HG03066 (cell line): ENCODE results near the gene SEC14L6.

Experiments
- ATAC-seq: cut with Tn5 transposase; IDR thresholded peaks from one replicate; pipeline ENCODE4 v1.9.1; 2021; ENCODE audit warnings: low read depth; ENCODE audit not compliant: unreplicated experiment

The SEC14L6 gene

DNA sequence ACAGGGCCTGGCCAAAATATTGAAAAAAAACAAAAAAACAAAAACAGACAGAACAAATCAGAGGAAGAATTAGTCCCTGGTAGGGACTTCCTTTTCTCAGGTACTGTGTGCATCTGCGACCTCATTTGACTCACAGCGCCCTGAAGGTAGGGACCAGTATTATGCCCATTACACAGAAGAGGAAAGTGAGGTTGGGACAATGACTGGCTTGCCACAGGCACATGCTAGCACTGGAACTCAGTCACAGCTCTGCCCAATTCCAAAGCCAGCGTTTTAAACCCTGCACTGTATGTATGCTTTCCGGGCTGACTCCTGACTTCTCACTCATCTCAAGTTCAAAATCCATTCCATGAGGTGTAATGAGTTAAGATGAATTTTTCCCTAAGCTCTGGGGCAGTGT is 44.4 kb downstream of the SEC14L6 start:
- no peak for ATAC-seq

- ATAC-seq: no peak
These were observed 45.9 kb downstream of the SEC14L6 start for GRCh38 chr22:30500628-30501027.

DNA sequence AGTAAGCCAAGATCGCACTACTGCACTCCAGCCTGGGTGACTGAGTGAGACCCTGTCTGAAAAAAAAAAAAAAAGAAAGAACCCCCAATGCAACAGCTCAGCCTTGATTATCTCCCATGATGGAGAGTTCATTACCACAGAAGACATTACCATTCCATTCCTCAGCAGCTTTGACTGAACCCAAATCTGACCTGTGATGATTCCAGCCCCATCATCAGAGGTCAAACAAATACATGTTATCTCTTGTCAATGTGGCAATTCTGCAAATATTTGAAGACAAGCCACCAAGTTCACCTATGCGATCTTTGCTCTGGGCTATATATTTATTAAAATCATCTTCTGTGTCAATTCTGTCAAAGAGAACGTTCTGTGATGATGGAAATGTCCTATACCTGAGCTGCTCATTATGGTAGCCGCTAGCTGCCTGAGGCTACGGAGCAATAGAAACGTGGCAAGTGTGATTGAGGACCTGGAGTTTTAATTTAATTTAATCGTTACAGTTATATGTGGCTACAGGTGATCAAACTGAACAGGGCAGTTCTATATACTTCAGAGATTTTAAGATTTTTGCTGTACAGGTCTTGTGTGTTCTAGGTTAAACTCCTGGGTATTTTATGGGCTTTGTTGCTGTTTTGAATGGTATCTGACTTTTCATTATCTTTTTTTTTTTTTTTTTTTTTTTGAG is 48.9 kb downstream of the SEC14L6 start:
- no peak for ATAC-seq

GRCh38 chr22:30495041-30495784 is 51.3 kb downstream of the SEC14L6 start:
- ATAC-seq: no peak

DNA sequence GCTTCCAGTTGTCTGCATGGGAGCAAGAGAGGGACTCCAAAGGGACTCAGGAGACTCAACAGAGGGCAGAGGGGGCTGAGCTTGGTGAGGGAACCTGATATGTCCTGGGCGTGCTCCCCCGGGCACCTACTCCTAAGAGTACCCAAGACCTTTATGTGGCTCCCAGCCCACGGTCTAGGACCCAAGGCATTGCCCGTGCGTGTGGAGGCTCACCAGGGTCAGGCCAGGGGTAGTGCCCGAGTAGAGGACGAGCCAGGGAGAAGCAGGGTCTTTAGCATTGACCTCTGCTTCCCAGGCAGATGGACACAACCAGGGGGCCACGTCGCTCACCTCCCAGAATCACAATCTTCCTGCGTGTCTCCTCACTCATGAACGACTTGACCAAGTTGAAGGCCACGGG is 54.4 kb downstream of the SEC14L6 start:
- ATAC-seq: no peak

DNA sequence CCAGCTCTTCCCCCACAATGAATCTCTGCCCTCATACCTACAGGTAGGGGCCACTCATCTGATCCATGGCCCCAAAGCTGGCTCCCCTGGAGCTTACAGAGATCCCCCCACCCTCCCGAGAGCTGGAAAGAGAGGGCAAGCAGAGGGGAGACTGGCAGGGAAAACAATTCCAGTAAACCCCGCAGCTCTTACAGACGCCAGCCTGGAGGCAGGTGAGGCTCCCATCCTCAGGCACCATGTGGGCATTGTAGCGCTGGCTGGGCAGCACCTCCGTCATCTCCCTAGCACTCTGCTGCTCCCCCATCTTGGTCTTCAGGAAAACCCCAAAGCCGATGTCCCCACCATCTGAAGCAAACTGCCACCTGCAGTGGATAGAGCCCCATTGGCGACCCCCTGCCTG is 55.2 kb downstream of the SEC14L6 start:
- no peak for ATAC-seq

DNA sequence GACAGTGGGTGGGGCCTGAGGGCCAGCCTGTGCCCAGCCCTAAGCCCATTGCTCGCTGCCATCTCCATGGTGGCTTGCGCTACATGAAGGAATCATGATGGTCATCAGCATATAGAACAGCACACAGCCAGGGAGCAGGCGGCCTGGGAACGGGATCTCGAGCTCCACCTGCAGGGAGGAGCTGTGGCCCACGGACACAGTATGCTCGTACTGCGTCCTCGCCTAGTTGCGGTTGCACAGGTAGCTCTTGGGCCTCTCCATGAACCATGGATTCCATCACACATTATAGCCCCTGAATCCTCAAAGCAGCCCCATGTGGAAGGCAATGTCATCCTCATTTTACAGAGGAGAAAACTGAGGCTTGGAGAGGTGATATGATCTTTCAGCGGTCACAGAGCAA is 56.1 kb downstream of the SEC14L6 start:
- ATAC-seq: no peak

- ATAC-seq: no peak
These were observed 58.4 kb downstream of the SEC14L6 start for GRCh38 chr22:30488121-30488520.

DNA sequence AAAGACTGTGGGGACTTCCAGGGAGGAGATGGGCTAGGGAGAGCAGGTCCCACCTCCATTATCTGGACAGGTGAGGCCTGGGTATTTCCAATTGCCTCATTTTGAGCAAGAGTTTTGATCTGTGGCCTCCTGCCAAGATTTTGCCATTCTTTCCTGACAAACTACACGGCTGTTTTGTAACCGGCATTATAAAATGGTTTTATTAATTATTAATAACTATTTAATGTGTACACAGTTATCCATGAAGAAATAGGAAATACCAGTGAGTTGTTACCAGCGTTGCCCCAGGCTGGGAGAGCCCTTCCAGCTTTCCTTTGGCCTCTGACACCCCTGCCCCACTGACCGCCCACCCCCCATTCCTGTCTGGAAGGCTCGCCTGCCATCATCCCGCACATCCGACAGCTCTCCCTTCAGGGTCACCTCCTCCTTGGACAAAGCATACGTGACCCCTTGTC is 59.9 kb downstream of the SEC14L6 start:
- ATAC-seq: no peak

- ATAC-seq: no peak
These were observed 60.4 kb downstream of the SEC14L6 start for GRCh38 chr22:30486118-30486517.

- ATAC-seq: peak; percentile 65
These were observed 61.1 kb downstream of the SEC14L6 start for GRCh38 chr22:30485362-30485988.

- ATAC-seq: no peak
These were observed 63.4 kb downstream of the SEC14L6 start for GRCh38 chr22:30483169-30483568.

GRCh38 chr22:30481711-30482110 is 64.8 kb downstream of the SEC14L6 start:
- ATAC-seq: no peak

DNA sequence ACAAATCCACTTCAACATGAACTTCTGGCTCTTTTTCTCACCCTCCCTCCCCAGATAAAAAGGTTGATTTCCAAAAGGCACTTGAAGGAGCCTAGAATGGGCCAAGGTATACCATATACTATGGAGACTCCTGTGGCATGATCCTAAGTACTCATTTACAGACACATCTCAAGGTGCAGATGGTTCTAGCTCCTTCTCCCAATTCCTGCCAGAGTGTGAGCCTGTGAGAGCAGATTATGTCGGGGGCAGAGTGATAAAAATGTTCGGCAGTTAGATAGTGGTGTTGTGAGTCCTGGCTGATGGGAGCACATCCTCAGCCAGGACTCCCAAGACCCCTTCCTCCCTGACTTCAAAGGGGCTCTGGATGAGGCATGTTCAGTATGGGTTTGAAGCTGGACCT is 66.6 kb downstream of the SEC14L6 start:
- no peak for ATAC-seq

DNA sequence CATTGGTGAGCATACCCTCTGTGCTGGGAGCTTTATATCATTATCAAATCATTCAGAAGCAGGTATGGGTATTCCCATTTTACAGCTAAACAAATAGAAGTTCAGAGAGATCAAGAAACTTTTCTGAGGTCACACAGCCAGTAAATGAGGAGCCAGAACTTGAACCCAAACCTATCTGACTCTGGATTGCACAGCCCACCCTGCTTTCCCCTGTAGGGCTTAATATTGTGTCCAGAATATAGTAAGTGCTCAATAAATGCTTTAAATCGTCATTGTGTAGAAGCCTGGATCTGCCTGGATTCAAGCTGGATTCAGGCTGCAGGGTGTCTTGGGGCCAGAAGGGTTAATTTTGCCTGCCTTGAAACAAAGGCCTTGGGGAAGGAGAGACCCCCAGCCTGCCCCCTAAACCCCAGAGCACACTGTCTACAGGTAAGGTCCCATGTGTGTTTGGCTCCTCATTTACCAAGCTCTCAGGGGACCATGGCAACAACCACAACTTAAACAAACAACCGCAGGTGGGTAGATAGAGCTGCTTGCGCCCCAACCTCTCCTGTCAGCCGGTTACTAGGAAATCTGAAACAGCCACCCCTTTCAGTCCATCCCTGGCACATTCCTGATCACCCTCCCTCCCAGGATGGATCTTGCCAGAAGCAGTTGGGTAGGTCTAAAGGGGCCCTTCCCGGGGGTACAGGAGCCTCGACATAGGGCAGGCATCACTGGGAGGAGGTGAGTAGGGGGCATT is 71.7 kb downstream of the SEC14L6 start:
- no peak for ATAC-seq

DNA sequence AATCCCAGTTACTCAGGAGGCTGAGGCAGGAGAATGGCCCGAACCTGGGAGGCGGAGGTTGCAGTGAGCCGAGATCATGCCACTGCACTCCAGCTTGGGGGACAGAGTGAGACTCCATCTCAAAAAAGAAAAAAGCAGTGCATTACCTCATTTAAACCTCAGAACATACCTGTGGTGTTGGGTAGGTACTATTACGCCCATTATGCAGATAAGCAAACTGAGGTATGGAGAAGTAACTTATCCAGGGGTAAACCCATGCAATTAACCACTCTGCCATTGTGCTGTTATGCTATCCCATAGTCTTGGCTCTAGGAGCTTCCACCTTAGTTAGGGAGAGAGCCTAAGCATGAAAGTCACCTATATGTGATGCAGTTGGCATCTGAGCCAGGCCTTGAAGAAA is 72.4 kb downstream of the SEC14L6 start:
- no peak for ATAC-seq

DNA sequence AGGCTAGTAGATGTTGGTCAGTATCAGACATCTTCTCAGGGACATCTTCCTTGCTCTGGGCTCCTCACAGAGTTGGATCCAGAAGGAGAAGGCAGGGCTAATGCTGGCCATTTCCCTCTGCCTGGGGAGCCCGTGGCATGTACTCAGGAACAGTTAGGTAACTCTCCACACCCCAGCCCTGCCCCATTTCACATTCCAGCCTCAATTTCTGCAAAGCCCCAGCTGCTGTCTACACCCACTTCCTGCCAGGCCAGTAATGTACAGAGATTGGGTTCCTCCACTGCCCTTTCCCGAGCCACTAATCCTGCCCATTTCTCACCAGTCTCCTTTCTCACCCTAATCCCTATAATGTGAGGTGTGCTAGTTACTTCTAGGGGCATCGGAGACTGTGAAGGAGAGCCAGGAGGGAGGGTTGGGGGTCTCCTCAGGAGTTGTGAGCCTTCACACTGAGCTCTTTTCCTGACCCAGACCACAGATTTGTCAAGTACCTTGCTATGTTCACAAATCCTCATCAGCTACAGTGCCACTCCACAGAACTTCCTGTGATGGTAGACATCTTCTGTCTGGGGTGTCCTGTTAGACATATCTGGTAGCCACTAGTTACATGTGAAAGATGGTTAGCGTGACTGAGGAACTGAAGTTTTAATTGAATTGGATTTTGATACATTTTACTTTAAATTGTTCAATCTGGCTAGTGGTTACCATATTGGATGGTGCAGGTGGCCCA is 73.4 kb downstream of the SEC14L6 start:
- no peak for ATAC-seq
